HCT116 (cell line): Measurements from ENCODE around the gene PHF2.

Source experiments
- CTCF ChIP-seq, 3 experiments: fragments of 200-600 bp in 1 of 3; sonication (generic) in 1 of 3; IDR thresholded peaks in 2 of 3; conservative IDR thresholded peaks in 1 of 3; 2 replicates each; pipeline ENCODE4 v1.5.1; 2012 to 2017; ENCODE audit warnings: low read depth in 2 of 3, low read length in 2 of 3, antibody characterized with exemption in 1 of 3, borderline replicate concordance in 1 of 3, control low read depth in 1 of 3, mild to moderate bottlenecking in 1 of 3, mixed read lengths in 1 of 3, mixed run types in 1 of 3, moderate library complexity in 1 of 3; ENCODE audit not compliant: insufficient read depth in 1 of 3
- POLR2A ChIP-seq: IDR thresholded peaks from 2 replicates; pipeline ENCODE4 v1.7.0; 2011; ENCODE audit warnings: borderline replicate concordance; ENCODE audit not compliant: insufficient read depth, insufficient read length; ENCODE audit errors: extremely low read depth
- ZBTB33 ChIP-seq: IDR thresholded peaks from 2 replicates; pipeline ENCODE4 v1.6.1; 2011; ENCODE audit warnings: mild to moderate bottlenecking, low read length, moderate library complexity; ENCODE audit not compliant: insufficient replicate concordance; ENCODE audit errors: extremely low read depth
- ZNF274 ChIP-seq: fragments of 200-500 bp; sonication (Bioruptor generic); IDR thresholded peaks from 2 replicates; pipeline ENCODE4 v1.6.1; 2014; ENCODE audit warnings: mild to moderate bottlenecking, low read depth, low read length, inconsistent platforms

GRCh38 chr9:93590609-93591234 is 14.3 kb downstream of the PHF2 start:
- no peak for TF ChIP-seq POLR2A
- TF ChIP-seq CTCF (IDR thresholded peaks at IDR 0.05 in 2 of 3, conservative IDR thresholded peaks at IDR 0.05 in 1 of 3; ENCODE audit: borderline replicate concordance in 1 of 3, insufficient read depth in 1 of 3, low read depth in 2 of 3, low read length in 2 of 3): no peak
- TF ChIP-seq ZNF274: no peak
- no peak for TF ChIP-seq ZBTB33
